Measurements from ENCODE around the gene DUS1L. TPM values are rescaled to one million over a fixed set of nuclear protein-coding genes. Genes with fewer than 3 reads are reported as not detected.

DUS1L gene
- total RNA-seq, 1 donor from 2014 or later, result 64.0 TPM

- no peak for TF ChIP-seq CTCF (IDR thresholded peaks at IDR 0.05)
- H3K4me1 Mint-ChIP-seq (ENCODE audit: low read depth), result peaks cover 16% of the 10 kb centered on the region
- no peak for DNase-seq (ENCODE audit: low spot score)
- H3K27ac Mint-ChIP-seq (ENCODE audit: unreplicated experiment), result no peak overlapping the region
- no peaks in the 10 kb centered on the region for H3K27me3 Mint-ChIP-seq (ENCODE audit: low read depth)
- no peak overlapping the region for H3K4me3 Mint-ChIP-seq (ENCODE audit: unreplicated experiment)
- no peaks in the 10 kb centered on the region for H3K36me3 Mint-ChIP-seq (ENCODE audit: low read depth)
- no peaks in the 10 kb centered on the region for H3K9me3 Mint-ChIP-seq (ENCODE audit: low read depth)
These were observed 46.5 kb downstream of the DUS1L start for GRCh38 chr17:82018989-82019689.

GRCh38 chr17:82018152-82018988, 47.2 kb downstream of the DUS1L start:
- DNase-seq (ENCODE audit: low spot score), result no peak
- Mint-ChIP-seq H3K9me3 (ENCODE audit: low read depth) (no peaks in the 10 kb centered on the region), H3K36me3 (ENCODE audit: low read depth) (no peaks in the 10 kb centered on the region), H3K4me3 (ENCODE audit: unreplicated experiment) (no peak overlapping the region), H3K27ac (ENCODE audit: unreplicated experiment) (no peak overlapping the region), H3K27me3 (ENCODE audit: low read depth) (no peaks in the 10 kb centered on the region), H3K4me1 (ENCODE audit: low read depth) (peaks cover 10% of the 10 kb centered on the region)
- no peak for TF ChIP-seq CTCF (IDR thresholded peaks at IDR 0.05)

- TF ChIP-seq CTCF (IDR thresholded peaks at IDR 0.05), result no peak
- no peaks in the 10 kb centered on the region for H3K9me3 Mint-ChIP-seq (ENCODE audit: low read depth)
- H3K4me3 Mint-ChIP-seq (ENCODE audit: unreplicated experiment), result no peak overlapping the region
- no peaks in the 10 kb centered on the region for H3K27me3 Mint-ChIP-seq (ENCODE audit: low read depth)
- no peak for DNase-seq (ENCODE audit: low spot score)
- H3K27ac Mint-ChIP-seq (ENCODE audit: unreplicated experiment), result no peak overlapping the region
- no peaks in the 10 kb centered on the region for H3K36me3 Mint-ChIP-seq (ENCODE audit: low read depth)
- H3K4me1 Mint-ChIP-seq (ENCODE audit: low read depth), result peaks cover 10% of the 10 kb centered on the region
These were observed 47.9 kb downstream of the DUS1L start for GRCh38 chr17:82017612-82018151.

GRCh38 chr17:82016875-82017459, 48.6 kb downstream of the DUS1L start:
- Mint-ChIP-seq H3K4me3 (ENCODE audit: unreplicated experiment) (no peak overlapping the region), H3K27ac (ENCODE audit: unreplicated experiment) (no peak overlapping the region)
- no peak for TF ChIP-seq CTCF (IDR thresholded peaks at IDR 0.05)

More at GRCh38 chr17:82016875-82017459, 48.6 kb downstream of the DUS1L start:
- Mint-ChIP-seq H3K27me3 (ENCODE audit: low read depth) (no peaks in the 10 kb centered on the region), H3K4me1 (ENCODE audit: low read depth) (peaks cover 8% of the 10 kb centered on the region), H3K9me3 (ENCODE audit: low read depth) (no peaks in the 10 kb centered on the region), H3K36me3 (ENCODE audit: low read depth) (no peaks in the 10 kb centered on the region)
- DNase-seq (ENCODE audit: low spot score), result no peak
